HG03469 (cell line): ENCODE results near the gene TSN.

ENCODE experiments used
- ATAC-seq: cut with Tn5 transposase; IDR thresholded peaks from one replicate; pipeline ENCODE4 v1.9.1; 2021; ENCODE audit warnings: mild to moderate bottlenecking, moderate library complexity, moderate number of reproducible peaks; ENCODE audit not compliant: unreplicated experiment

The TSN gene

DNA sequence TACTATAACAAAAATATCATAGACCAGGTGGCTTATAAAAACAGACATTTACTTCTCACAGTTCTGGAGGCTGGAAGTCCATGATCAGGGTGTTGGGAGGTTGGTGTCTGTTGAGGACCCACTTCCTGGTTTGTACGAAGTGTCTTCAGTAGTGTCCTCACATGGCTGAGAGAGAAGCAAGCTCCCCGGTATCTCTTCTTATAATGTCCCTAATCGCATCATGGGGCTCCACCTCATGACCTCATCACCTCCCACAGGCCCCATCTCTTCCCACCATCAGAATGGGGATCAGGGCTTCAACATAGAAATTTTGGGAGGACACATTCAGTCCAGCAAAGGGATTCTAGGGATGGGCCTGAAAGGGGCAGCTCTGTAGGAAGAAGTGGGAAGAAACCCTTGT, 14.0 kb upstream of the TSN start:
- ATAC-seq, result no peak

DNA sequence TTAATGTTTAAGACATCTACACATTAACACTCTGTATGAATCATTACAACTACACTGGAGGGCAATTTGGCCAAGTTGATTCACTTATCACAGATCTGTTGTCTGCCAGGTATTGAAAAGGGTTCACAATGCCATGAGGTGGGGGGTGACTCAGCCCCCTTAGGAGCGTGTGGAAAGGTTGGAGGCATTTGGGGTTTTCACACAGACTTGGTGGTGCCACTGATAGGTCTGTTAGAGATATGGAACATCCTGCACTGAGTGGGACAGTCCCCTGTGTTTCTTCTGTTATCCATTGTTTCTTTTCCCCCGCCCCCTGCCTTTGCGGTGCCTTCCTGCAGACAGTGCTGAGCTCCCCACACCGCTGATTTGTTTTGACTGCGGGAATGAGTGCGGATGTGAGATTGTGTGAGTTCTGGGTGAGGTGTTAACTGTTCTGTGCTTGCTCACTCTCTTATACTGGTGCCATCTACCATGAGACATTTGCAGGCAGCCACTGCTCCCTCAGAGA, 9.3 kb upstream of the TSN start:
- no peak for ATAC-seq

DNA sequence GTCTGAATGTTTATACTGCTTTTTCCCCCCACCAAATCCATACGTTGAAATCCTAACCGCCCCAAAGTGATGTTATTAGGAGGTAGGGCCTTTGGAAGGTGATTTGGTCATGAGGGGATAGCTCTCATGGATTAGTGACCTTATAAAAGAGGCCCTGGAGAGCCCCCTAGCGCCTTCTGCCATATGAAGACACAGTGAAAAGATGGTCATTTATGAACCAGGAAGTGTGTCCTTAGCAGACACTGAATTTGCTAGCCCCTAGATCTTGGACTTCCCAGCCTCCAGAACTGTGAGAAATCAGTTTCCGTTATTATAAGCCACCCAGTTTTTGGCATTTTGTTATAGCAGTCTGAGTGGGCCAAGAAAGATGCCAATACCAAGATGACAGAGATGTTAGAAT, 7.2 kb upstream of the TSN start:
- no peak for ATAC-seq

DNA sequence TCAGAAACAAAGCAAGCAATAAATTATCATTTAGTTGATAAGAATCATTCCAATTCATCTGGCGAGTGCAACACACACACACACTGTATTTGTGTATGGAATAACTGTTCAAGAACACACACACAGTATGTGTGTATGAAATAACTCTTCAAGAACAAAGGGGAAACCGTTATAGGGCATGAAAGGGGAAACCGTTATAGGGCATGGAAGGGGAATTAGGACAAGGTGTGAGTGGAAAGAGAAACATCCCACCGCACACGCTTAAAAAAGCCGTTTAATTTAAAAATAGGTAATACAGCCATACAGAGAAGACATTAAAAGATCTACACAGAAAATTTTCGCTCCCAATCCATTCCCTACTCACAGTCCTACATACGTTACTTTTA, 607 bp upstream of the TSN start:
- ATAC-seq, result no peak

DNA sequence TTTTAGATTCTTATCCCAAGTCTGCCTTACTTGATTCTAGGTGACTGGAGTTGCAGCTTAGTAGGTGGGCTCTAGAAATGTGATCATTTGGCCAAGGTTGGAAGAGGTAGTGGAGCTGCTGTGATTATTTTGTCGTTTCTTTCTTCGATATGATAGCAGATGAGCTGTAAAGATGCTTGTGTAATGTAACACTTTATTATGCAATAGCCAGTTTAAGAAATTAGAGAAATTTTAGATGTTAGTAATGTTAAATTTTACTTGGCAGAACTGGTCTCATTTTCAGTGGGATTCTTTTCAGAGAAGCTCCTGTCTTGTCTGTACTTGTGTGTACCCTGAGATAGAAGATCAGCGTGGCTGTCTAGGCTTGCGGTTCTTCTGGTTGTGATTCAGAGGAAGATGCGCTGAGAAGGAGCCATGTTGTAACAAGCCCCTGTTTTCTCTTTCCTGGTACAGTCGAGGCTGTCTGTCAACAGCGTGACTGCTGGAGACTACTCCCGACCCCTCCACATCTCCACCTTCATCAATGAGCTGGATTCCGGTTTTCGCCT, 9.3 kb downstream of the TSN start:
- ATAC-seq, result no peak

DNA sequence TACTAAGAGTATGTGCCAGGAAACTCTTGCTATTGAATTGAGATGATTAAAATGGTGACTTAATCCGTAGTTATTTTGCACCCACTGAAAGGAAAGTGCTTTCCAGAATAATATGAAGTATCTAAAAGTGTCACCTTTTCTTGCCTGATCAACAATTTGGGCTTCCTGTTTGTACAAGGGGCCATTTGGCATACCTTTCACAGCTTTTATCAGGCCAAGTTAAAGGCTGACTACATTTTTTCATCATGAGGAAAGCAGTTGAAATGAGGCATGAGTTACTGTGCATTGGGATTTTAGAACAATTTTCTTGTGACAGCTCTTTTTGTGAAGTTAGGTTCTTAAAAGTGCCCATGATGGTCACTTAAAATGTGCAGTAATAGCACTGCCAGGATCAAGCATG, 11.2 kb downstream of the TSN start:
- ATAC-seq, result no peak

DNA sequence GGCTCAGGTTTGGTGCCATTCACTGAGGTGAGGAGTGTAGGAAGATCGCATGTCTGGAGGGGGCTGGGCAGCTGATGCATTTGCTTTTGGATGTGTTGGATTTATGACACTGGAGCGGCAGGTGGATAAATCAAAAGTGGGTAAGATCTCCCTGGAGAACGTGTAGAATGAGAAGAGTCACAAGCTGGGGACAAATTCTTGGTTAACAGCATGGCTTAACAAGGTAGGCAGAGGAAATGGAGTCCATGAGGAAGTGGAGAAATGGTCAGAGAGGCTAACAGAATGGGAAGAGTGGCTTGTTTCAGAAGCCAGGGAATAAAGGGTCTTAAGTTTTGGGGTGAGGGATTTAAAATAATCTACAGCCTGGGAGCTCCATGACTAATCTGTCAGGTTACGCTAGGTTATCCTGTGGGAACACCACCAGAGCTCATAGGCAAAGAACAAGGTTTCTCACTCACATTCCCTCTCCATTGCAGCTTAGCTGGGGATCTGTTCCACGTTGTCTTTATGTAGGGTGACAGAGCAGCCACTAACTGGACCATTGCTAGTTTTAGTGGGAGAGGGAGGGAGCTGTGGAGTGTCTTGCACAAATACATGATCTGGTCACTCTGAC, 12.8 kb downstream of the TSN start:
- no peak for ATAC-seq

DNA sequence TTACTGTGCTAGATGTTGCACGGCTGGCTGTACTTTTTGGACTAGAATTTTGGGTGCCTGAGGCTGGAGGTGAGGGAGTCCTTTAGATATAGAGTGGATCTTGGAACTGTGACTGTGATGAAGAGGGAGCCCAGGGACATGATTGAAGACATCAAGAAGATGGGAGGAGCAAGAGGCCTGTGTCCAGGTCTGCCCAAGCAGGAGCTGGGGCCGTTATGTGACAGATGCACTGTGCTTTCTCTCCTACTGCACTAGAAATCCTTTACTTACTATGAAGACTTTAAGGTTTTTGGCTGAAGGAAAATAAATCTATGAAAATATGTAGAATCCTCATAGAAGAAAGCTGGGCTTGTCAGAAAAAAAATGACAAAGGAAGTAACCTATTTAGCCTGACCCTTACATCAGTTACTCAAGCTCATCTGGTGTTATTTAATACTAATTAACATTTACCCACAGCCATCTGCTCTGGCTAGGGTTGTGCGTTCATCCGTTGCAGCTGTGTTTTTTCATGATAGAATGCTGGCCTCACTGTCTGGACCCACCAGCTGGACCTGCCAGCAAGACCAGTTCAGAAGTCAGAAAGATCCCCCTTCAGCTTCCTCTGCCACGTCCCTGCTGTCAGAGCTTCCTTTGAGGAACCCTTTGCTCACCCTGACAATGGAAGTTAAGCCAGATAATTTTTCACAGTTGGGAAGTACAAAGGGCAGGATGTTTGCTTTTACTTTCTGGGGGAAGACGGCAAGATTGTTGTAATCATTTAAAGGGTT, 16.7 kb downstream of the TSN start:
- ATAC-seq, result no peak

DNA sequence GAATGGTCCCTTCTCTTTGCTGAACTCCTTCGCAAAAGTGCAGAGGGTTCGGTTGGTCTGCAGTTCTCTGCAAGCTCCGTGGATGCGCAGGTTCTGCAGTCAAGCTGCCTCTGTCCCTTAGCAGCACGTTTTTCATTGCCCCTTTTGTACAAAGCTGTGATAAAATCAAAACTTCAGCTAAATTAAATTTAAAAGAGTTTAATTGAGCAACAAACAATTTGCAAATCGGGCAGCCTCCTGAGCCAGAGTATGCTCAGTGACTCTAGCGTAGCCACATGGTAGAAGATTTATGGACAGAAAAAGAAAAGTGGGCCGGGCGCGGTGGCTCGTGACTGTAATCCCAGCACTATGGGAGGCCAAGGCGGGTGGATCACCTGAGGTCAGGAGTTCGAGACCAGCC, 18.8 kb downstream of the TSN start:
- no peak for ATAC-seq

DNA sequence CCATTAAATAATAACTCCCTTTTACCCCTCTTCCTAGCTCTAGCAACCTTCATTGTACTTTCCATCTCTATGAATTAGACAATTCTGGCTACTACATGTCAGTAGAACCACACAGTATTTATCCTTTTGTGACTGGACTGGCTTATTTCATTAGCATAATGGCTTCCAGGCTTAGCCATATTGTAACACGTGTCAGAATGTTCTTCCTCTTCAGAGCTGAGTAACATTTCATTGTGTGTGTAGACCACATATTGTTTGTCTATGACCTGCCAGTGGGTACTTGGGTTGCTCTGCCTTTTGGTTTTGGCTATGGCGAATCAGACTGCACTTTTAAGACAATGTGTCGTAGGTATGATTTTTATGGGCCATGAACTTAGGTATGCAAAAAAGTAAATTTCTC, 20.9 kb downstream of the TSN start:
- no peak for ATAC-seq

DNA sequence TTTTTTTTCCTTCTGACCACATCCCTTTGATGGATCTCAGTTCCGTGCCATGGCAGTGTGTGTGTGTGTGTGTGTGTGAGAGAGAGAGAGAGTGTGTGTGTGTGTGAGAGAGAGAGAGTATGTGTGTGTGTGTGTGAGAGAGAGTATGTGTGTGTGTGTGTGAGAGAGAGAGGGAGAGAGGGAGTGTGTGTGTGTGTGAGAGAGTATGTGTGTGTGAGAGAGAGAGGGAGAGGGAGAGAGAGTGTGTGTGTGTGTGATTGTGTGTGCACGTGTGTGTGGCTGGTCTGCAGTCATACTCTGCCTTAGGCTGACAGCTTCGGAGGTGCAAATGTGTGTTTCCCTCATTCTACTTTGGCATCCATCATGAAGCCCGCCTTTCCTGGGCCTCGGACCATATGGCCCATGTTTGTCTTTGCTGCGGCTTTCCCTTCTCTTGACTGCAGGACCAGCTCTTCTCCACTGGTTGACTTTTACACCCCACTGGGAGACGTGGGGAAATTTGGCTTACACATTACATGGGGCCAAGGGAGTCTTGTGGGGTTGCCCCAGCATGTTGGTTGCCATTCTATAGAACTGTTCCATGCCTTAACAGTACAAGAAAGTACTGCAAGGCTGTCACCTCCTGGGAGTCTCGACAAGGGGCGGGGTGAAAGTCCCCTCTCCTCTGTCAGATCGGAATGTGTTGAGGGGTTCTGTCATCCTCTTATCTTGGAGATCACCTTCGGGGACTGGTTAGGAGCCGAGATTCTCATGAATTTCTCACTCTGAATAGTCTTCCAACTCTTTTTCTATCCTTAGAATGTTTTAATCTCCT, 21.6 kb downstream of the TSN start:
- ATAC-seq, result no peak

DNA sequence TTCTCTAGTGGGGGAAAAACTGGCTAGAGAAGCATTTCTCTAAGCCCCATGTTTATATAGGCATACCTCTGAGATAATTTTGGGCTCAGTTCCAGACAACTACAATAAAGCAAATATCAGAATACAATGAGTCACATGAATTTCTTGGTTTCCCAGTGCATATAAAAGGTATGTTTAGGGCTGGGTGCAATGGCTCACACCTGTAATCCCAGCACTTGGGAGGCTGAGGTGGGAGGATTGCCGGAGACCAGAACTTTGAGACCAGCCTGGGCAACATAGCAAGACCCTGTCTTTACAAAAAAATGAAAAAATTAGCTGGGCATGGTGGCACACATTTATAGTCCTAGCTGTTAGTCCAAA, 22.2 kb downstream of the TSN start:
- no peak for ATAC-seq

DNA sequence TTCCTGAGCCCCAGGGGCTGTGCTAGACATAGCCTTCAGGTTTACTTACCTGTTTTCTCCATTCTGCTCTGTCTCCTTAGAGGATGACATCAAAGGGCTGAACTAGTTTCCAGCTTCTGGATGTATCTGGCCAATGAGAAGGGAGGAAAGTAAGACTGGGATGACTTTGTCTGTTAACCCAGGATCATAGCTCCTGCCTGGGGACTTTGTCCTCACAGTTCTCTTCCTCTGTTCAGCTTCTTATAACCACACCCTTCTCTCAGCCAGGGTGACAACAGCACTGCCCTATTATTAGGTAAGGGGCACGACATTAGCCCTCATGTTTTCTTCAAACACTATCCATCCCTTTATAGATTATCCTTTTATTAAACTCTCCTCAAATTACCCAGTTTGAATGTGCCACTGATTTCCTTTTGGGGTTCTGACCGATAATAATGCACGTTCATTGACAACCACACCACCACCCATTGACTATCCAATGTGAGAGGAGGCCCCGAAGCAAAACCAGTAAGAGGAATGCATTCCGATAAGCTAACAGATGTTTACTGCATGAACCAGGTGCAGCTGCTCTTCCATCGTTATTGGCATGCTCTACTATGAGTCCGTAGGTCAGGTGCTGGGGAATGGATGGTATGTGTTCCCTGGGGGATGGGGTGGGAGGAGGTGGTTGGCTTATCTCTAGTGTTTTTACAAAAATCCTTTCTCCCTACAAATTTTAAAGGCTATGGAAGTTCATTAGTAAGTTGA, 23.5 kb downstream of the TSN start:
- no peak for ATAC-seq

DNA sequence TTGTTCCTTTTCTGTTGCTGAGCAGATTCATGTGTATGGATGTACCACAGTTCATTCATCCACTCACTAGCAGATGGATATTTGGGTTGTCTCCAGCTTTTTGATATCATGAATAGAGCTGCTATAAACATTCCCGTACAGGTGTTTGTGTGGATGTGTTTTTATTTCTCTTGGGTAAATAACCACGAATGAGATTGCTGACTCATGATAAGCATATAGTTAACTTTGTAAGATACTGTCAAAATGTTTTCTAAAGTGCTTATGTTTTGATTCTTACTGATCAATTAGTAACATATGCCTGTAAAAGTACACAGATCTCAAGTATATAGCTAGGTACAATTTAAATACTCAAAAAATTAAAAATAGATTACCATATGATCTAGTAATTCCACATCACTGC, 27.7 kb downstream of the TSN start:
- no peak for ATAC-seq

DNA sequence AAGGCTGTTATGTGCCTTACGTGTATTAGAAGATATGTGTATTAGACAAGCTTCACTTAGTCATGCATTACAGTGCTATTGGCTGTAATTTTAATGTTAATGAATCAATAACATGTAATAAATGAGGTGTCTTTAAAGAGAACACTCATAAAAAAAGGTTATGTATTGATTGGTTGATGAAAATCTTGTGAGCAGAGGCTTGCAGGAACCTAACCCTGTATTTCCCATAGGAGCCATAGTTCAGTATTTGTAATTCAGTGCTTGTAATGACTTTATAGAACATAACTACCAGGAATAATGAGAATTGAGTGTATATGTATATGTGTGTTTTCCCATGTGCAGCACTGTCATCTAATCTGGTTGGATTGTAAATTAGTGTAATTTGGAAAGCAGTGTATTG, 33.2 kb downstream of the TSN start:
- no peak for ATAC-seq

DNA sequence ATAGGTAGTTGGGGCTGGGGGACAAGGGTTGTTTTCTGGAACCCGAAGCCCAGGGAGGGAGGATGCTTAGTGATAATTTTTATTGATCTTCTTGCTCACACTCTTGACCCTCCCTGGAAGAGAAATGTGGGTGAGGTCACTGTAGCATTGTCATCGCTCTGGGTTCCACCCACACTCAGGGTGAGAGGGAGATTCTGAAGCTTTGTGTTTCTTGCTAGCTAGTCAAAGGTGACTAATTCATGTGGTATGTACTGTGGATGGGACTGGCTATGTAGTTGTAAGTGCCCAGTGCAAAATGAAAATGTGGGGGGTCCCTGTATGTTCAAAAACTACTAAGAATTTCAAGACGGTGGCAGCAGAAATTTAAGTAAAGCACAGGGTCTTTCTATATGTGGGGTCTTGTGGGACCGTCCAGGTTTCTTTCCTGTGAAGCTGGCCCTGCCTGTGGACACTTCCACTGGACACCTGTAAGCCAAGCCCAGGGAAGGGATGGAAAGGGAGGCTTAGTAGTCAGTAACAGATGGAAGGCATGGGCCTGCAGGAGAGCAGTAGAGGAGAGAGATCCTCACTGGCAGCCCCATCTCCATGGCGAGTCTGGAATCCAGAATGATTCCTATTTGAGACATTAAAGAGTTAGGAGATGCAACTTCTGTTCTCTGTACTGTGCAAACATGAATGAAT, 35.0 kb downstream of the TSN start:
- ATAC-seq, result no peak

DNA sequence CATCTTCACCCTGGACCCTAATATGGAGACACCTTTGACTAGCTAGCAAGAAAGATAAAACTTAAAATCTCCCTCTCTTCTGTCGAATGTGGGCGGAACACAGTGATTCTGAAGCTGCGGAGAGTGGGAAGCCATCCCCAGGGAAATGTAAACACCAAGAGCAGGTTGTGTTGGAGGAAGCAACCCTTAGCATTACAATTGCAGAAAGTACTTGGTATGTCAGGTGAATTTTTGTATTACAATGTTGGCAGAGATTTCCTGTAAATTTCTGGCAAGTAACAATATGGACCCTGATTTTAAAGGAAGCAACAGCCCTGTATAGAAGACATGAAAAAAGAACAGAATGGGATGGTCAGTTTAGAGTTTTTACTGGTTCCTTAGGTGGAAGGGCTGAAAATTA, 35.8 kb downstream of the TSN start:
- ATAC-seq, result no peak

DNA sequence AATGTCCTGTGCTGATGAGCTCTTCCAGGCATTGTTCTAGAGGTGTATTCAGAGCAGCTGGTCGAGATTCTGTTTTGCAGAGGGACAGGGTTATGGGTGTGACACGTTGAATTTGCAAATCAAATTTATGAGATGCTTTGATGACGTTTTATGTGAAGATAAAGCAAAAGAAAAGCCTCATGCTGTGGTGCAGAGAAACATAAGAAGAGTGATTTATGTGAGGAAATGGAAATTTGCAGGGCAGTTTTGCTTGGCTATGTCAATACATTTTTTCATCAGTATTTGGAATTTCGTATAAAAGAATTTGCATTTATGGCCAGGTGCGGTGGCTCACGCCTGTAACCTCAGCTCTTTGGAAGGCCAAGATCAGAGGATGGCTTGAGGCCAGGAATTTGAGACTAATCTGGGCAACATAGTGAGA, 36.4 kb downstream of the TSN start:
- no peak for ATAC-seq

DNA sequence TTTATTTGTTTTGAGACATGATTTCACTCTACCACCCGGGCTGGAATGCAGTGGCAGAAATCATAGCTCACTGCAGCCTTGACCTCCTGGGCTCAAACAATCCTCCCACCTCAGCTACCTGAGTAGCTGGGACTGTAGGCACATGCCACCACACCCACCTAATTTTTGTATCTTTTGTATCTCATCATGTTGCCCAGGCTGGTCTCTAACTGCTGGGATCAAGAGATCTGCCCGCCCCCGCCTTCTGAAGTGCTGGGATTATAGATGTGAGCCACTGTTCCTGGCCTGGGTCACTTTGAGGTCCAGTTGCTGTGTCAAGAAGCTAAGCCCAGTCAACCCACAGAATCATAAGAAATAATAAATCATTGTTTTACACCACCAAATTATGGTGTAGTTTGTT, 38.4 kb downstream of the TSN start:
- no peak for ATAC-seq

DNA sequence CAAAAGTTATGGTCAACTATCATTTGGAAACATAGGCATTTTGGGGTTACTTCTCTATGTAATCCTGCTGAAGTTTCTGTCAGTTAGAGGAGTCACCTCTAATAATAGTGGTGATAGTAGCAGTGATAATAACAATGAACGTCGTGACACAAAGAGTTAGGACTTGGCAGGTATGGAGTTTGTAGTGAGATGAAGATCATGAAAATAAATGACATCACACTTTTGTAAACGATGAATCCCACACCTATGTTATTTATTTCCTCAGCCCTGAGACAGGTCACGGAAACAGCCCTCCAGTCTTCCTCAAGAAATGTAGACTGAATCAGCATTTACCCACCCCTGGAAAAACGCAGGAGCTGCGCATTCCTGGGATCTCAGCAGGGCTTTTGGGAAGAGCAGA, 38.8 kb downstream of the TSN start:
- ATAC-seq, result no peak
